ENCODE results near the gene PRDM15.

The PRDM15 gene

DNA sequence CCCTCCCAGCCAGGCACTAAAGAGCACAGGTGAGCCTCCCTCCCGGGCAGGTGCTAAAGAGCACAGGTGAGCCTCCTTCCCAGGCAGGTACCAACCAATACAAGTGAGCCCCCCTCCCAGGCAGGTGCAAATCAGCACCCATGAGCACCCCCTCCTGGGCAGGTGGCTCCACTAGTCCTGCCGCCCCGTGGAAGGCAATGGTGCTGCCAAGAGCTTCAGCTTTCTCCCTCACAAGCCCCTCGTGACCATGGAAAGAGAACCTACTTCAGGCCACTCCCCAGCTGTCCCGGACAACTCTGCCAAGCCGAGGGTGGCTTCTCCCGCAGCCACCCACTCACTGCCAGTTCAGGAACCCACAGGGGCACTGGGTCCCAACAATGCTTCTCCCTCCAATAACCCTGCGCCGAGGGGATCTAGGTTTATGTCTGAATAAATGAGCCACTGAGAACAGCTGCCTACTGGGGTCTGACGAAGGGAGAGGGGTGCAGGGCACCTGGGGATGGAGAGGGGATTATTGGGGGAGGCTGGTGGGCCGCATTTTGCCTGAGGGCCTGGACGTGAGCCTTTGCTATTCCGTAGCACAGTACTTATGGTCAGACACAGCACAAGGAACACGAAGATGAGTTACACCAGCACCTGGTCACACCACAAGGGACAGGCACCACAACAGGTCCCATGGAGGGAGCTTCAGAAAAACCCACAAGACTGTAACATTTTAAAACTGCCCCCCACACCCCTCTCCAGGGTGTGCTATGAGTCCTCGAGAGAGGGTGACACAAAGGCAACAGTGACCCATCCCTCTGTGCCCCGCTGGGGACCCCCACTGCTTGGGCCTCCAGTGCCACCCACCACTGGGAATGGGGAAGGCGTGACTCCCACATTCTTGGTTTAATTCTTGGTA, 46.3 kb downstream of the PRDM15 start:
- H3K4me3 ChIP-seq (ENCODE audit: low read depth, low read length): no peak overlapping the region
- DNase-seq (ENCODE audit: low read depth, low spot score): no peak
- POLR2A ChIA-PET: no interaction called here
- TF ChIP-seq, protein P1, sequence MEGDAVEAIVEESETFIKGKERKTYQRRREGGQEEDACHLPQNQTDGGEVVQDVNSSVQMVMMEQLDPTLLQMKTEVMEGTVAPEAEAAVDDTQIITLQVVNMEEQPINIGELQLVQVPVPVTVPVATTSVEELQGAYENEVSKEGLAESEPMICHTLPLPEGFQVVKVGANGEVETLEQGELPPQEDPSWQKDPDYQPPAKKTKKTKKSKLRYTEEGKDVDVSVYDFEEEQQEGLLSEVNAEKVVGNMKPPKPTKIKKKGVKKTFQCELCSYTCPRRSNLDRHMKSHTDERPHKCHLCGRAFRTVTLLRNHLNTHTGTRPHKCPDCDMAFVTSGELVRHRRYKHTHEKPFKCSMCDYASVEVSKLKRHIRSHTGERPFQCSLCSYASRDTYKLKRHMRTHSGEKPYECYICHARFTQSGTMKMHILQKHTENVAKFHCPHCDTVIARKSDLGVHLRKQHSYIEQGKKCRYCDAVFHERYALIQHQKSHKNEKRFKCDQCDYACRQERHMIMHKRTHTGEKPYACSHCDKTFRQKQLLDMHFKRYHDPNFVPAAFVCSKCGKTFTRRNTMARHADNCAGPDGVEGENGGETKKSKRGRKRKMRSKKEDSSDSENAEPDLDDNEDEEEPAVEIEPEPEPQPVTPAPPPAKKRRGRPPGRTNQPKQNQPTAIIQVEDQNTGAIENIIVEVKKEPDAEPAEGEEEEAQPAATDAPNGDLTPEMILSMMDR (IDR thresholded peaks at IDR 0.05; ENCODE audit: insufficient read depth, low read length, missing control alignments): no peak
- CTCF ChIA-PET: interaction anchor here (0.6 to 2.1 kb wide), 2 partner anchors 16 to 211 kb away, joined by 3 to 14 read pairs; no protein-coding TSS in a partner anchor

DNA sequence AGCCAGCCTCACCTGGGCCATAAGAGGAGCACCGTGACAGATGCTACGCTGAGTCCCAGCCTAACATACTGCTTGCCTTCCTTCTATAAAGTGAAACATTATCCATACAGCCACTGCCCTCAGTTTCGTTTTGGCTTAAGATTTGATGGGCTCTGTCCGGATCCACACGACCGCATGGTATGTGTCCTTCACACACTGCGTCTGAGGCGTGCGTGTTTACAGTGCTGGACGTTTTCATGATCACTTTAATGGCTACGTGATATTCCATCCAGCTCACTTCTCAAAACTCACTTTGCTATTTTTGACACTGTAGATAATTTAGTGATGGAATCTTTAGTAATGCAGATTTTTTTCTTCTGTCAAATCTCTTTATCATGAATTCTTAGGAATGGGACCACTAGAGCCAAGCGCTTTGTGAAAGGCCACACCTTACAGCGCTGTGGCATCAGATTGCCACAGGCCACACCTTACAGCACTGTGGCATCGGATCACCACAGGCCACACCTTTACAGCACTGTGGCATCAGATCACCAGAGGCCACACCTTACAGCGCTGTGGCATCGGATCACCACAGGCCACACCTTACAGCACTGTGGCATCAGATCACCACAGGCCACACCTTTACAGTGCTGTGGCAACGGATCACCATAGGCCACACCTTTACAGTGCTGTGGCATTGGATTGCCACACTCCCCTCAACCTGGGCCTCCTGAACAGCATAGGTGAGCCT, 47.1 kb downstream of the PRDM15 start:
- CTCF ChIA-PET: no interaction called here
- no peak for DNase-seq (ENCODE audit: low read depth, low spot score)
- POLR2A ChIA-PET: no interaction called here
- TF ChIP-seq, protein P1 (IDR thresholded peaks at IDR 0.05; ENCODE audit: insufficient read depth, low read length, missing control alignments): no peak
- no peak overlapping the region for H3K4me3 ChIP-seq (ENCODE audit: low read depth, low read length)

- DNase-seq (ENCODE audit: low read depth, low spot score): no peak
- TF ChIP-seq, protein P1 (IDR thresholded peaks at IDR 0.05; ENCODE audit: insufficient read depth, low read length, missing control alignments): no peak
- ChIA-PET POLR2A (interaction anchor here (0.6 kb wide), 1 partner anchor 37 kb away, joined by 3 read pairs; no protein-coding TSS in a partner anchor), CTCF (no interaction called here)
- H3K4me3 ChIP-seq (ENCODE audit: low read depth, low read length): no peak overlapping the region
These were observed 47.7 kb downstream of the PRDM15 start for GRCh38 chr21:41831453-41831831.

DNA sequence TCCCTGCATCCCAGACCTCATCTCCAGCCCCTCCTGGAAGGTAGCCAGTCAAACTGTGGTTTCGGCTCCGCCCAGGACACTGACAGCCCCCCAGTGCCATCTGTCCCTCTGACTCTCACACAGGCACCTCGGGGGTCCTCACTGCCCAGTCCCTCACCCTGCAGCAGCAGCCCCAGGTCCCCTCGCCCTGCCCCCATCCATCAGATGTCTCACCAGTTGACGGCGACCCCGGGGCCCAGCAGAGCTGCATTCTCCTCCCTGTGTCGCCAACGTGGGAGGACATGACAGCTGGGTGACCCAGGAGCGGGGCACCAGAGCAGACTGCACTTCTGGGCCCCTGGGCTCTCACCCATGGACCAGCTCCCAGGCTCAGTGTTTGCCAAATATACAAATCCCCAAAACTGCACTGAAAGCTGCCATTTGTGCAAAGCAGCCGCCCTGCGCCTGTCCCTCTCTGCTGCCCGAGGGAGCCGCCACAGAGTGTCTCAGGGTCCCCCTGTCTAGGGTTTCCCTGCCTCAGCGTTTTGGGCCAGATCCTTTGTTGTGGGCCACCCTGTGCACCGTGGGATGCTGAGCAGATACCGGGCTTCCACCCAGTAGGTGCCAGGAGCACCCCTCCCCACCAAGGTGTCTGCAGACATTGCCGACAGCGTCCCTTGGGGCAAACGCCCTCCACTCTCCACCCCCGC, 48.2 kb downstream of the PRDM15 start:
- ChIA-PET POLR2A (interaction anchor here (0.6 kb wide), 1 partner anchor 38 kb away, joined by 3 read pairs; no protein-coding TSS in a partner anchor), CTCF (no interaction called here)
- no peak overlapping the region for H3K4me3 ChIP-seq (ENCODE audit: low read depth, low read length)
- TF ChIP-seq, protein P1 (IDR thresholded peaks at IDR 0.05; ENCODE audit: insufficient read depth, low read length, missing control alignments): no peak
- no peak for DNase-seq (ENCODE audit: low read depth, low spot score)

DNA sequence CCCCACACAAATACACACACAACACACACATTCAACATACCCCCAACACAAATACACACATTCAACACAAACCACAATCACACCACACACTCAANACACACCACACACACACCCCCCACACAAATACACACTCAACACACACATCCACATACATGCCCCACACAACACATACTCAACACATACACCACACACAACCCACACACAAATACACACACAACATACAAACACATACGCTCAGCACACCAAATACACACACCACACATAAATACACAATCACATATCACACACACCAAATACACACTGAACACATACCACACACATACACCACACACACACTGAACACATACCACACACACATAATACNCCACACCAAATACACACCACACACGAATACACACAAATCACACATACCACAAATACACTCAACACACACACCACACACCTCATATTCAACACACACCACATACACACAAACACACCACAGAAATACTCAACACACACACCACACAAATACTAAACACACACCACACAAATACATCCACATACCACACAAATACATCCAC, 48.9 kb downstream of the PRDM15 start:
- TF ChIP-seq, protein P1 (IDR thresholded peaks at IDR 0.05; ENCODE audit: insufficient read depth, low read length, missing control alignments): no peak
- POLR2A ChIA-PET: no interaction called here
- no peak for DNase-seq (ENCODE audit: low read depth, low spot score)
- CTCF ChIA-PET: no interaction called here
- no peak overlapping the region for H3K4me3 ChIP-seq (ENCODE audit: low read depth, low read length)

Data from AG04449 (cell line).